ENCODE data around the gene RFX2.

RFX2 gene

GRCh38 chr19:6059396-6059947 lies 50.8 kb downstream of the RFX2 start:
- peak; percentile 5 for DNase-seq

DNA sequence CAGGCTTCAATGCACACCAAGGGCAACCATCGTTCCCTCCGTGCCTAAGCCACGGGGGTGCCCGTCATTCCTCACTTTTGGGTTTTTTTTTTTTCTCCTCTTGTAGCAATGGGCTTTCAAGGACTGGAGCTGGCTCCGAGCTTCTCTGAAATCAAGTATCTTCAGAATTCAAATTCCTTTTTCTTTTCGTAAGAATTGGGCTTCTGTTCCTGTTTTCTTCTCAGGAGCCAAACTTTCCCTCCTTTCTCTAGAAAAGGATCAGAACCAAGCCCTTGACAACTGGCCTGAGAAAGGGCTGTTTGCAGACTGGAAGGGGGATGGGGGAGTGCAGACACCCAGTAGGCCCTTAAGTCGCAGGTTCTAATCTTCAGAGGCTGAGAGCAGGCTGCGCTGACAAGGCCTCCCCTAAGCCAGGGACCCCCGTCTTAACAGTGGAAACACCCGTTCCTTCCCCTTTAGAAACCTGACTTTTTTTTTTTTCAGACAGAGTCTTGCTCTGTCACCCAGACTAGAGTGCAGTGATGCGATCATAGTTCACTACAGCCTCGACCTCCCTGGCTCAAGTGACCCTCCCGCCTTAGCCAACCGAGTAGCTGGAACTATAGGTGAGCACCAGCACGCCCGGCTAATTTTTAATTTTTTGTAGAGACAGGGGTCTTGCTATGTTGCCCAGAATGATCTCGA lies 51.6 kb downstream of the RFX2 start:
- peak; percentile 16 for DNase-seq

GRCh38 chr19:6057651-6058517 lies 52.4 kb downstream of the RFX2 start:
- no peak for DNase-seq

GRCh38 chr19:6056801-6057650 lies 53.3 kb downstream of the RFX2 start:
- DNase-seq: peak; percentile 86

- DNase-seq: peak; percentile 16
Observed at GRCh38 chr19:6056282-6056741, 54.0 kb downstream of the RFX2 start.

DNA sequence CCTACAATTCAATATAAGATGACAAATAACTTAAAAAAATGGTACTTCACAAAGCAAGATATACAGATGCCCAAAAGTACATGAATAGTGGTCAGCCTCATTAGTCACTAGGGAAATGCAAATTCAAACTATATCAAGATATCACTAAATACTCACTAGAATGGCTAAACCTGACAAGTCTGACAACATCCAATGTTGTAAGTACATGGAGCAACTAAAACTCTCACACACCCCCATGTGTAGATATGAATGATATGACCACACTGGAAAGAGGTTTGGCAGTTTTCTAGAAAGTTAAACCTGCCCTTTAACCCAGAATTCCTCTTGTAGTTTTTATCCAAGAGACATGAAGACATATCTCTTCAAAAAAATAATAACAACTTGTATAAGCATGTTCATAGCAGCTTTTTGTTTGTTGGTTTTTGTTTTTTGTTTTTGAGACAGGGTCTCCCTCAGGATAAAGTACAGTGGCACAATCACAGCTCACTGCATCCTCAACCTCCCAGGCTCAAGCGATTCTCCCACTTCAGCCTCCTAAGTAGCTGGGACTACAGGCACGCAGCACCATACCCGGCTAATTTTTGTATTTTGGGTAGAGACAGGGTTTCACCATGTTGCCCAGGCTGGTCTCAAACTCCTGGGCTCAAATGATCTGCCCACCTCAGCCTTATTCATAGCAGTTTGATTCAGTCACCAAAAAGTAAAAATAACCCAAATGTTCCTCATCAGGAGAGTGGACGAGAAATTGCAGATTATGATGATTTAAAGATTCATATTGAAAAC lies 55.1 kb downstream of the RFX2 start:
- DNase-seq: no peak

DNA sequence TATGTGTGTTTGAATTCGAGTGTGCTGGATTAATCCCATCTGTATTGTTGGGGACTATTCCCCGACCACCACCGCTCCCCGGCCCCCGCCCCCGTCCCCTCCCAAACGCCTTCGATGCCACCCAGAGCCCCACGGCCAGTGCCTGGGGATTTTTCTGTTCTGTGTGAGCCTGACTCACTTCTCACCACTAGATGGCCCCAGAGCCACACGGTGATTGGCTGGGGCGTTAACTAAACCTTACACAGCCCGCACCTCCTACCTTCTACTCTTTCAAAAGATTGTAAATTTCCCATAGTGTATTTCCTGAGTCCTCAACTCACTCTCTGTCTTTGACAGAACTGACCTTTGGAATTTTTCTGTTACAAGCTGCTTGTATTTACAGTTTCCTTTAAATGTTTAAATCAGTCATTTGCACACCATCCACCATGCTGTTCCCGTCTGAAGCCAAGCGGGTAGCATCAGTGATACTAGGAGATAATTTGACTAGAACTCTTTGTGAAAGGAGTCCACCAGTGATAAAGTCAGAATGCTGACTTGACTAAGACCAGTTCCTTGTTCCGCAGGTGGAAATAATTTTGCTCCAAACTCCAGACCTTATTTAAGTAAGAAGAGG lies 61.4 kb downstream of the RFX2 start:
- DNase-seq: peak; percentile 85

- DNase-seq: no peak
Observed at GRCh38 chr19:6048348-6048747, 62.0 kb downstream of the RFX2 start.

DNA sequence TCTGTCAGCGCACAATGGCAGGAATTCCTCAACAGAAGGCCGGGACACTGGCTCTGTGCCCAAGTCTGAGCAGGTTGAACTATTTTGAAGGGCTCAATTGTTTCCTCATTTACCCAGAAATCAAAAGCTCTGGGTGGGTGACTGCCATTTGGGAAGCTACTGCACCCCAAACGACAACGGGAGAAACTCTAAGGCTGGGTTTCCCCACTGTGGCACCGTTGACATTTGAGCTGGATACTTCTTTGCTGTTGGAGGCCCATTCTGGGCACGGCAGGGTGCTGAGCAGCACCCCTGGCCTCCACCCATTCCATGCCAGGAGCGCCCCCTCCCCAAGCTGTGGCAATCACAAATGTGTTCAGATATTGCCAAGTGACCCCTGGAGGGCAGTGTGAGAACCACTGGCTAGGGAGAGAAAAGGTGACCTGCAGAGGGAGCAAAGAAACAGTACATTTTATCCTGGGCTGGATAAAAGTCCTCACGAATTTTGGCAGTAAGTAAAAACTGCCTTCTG lies 62.5 kb downstream of the RFX2 start:
- no peak for DNase-seq

DNA sequence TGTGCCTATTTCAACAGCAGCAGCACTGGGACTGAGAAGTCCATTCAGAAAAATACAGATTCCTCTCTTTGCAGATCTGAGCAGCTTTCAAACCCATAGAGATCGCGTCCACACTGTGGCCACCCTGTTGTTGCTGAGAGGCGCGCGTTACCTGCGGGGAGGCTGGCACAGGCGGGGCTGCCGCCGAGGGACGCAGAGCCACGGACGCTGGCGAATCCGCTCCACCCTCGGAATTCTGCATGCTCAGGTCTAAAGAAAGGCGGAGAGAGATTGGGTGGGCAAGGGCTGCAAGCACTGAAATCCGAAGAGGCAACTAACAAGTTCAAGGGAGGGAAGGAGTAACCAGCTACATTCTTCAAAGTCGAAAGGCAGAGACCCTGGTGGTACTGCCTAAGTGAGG lies 63.0 kb downstream of the RFX2 start:
- DNase-seq: no peak

GRCh38 chr19:6045108-6045507 lies 65.2 kb downstream of the RFX2 start:
- DNase-seq: no peak

DNA sequence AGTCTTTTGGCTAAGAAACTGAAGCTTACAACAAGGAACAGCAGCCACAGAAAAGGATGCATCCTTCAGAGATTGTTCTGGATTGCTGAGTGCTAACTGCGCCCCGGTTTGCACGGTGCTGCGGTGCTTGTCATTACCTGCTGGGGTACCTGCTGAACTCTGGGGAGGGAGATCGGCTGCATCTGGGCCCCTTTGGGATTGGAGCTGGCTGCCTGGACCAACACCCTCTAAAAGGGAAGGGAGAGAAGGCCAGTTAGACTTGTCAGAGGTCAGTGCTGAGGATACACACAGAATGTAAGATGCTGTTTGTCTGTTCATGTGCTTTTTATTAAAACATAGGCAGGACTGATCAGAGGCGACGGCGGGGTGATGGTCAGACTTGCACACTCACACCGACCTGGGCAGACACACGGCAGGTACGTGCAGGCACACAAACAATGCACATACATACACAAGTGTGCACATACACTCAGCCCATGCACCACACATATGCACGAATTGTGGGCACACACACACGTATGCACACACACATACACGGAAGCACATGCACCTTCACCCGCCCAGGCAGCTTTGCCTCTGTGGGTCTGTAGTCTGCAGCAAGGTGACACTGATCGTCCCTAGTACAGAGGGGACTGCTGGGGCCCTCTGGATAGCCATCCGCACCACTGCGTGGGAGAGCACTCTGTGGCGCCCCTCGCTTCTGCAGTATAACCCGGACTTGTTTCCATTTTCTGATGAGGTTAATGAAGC lies 66.1 kb downstream of the RFX2 start:
- no peak for DNase-seq

DNA sequence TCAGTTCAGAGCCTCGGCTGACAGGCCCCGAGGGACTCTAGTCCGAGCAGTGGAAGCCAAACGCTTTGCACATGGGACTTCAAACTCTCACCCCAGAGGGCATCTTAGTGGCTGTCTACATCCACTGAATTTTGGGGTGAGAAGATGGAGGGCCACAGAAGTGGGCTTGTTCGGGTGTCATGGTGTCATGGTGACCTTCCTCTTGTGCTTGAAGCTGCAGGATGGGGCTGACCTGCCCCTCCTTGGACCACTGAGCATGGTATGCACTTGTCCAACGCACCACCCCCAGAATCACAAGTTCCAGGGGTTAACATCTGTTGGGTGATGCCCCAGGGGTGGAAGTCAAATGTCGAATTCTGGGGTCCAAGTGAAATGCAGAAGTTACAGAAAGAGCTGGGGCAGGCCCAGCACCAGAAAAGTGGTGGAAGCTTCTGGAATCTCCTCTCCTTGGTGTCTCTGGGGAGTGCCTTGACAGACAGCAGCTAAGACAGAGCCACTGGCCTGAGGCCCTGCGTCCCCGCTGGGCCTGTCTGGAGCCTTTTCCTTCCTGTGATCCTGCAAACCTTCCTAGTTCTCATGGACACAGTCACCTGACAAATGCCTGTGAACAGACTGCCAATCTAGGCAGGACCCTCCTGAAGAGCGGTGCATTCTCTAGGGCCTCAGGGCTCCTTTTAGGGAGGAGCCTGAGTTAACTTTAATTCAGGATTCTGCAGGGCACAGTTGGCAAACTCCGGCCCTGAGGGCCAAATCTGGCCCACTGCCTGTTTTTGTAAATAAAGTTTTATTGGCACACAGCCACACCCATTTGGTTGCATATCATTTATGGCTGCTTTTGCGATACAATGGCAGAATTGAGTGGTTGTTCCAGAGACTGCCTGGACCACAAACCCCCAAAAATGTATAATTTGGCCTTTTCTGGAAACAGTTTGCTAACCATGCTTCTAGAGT lies 67.2 kb downstream of the RFX2 start:
- DNase-seq: no peak

DNA sequence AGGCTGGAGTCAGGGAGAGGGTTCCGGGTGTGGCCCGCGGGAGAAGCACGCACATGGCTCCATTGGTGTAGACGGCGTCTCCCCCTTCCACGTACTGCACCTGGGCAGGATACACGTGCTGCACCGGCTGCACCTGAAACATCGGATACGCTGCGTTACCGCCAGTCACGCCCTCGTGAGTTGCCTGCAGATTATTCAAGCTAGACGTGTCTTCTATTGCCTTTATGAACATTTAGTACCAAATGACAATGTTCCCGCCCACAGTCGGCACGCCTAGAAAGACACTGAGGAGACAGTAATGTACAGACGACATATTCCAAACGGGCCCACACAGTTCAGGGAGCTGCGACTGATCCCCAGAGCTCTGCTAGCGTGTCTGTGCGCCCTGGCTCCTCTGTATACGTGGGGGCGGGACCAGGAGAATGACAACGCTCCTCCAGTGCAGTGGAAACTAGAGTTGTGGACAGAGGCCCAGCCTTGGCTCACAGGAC lies 68.3 kb downstream of the RFX2 start:
- no peak for DNase-seq

DNA sequence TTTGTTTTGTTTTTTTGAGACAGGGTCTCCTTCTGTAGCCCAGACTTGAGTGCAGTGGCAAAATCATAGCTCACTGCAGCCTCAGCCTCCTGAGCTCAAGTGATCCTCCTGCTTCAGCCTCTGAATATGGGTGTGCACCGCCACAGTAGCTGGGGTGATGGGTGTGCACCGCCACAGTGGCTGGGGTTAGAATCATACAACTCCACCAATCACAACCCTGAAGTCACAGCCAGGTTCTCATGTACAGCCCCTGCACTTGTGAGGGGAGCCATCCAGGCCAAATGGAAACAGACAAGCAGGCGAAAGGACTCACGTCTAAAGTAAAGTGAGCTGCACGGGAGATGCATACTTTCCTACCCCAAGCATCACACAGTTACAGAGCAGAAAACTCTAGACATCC lies 69.2 kb downstream of the RFX2 start:
- DNase-seq: no peak

- no peak for DNase-seq
Observed at GRCh38 chr19:6039566-6040225, 70.6 kb downstream of the RFX2 start.

DNA sequence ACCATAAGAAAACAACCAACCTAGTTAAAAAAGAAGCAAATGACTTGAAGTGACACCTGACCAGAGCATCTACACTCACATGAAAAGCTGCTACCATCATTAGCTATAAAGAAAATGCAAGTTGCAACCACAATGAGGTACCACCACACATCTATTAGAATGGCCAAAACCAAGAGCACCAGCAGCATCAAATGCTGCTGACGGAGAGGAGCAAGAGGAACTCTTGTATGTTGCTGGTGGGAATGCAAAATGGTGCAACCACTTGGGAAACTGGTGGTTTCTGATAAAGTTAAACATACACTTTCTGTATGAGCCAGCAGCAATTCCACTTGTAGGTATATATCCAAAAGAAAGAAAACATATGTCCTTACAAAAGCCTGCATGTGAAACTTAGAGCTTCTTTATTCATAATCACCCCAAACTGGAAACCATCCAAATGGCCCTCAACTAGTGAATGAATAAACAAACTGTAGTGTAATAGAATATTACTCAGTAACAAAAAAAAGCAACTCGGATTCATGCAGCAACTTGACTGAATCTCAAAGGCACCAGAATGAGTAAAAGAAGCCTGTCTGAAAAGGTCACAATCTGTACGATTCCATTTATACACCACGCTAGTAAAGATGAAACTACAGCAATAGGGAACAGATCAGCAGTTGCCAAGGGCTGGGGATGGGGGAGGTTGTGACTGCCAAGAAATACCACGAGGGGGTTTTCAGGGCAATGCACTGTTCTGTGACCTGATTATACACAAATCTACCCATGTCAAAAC lies 71.5 kb downstream of the RFX2 start:
- no peak for DNase-seq

DNA sequence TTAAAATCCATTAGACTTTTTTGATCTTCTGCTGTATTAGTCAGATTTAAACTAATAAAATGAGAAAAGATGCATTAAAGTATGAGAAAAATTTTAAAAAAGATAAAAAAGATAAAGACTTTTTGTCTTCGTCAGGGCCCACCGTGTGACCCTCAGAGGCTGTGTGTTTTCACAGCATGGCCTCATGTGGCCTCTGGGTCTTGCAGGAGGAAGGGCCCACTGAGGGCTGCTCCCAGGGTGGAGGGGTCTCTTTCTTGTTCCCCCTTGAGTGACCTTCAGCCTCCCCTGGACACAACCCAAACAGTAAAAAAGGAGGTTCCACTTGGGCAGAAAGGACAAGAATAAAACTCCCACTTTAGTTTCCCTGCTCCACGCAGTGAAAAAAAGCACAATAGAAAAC lies 75.3 kb downstream of the RFX2 start:
- DNase-seq: no peak
